ENCODE measurements around the gene HIF3A. TPM values are rescaled to one million over a fixed set of nuclear protein-coding genes. Genes with fewer than 3 reads are reported as not detected.

HIF3A gene
- total RNA-seq, 2 donors from 2014 or later: 41.6 to 71.9 TPM

GRCh38 chr19:46388311-46389095, 91.7 kb downstream of the HIF3A start:
- no peak overlapping the region for H3K27ac Mint-ChIP-seq
- H3K27me3 Mint-ChIP-seq (ENCODE audit: insufficient read depth): peaks cover 1% of the 10 kb centered on the region
- no peak for TF ChIP-seq CTCF (conservative IDR thresholded peaks at IDR 0.05)
- no peaks in the 10 kb centered on the region for H3K4me1 Mint-ChIP-seq
- 91 to 92% methylated on average over 17 to 25 of the region's 25 CpGs for WGBS, 2 experiments (ENCODE audit: insufficient coverage in 1 of 2, insufficient read length in 1 of 2)
- Histone ChIP-seq H3K9ac (ENCODE audit: extremely low read depth, low read length, poor library complexity, severe bottlenecking) (no peak overlapping the region), H3K27ac (ENCODE audit: low read depth, low read length) (no peak overlapping the region), H3K9me3 (ENCODE audit: control insufficient read depth, low read length) (no peaks in the 10 kb centered on the region), H3K36me3 (ENCODE audit: control insufficient read depth, insufficient read depth, low read length) (peaks cover 68% of the 10 kb centered on the region), H3K27me3 (ENCODE audit: control insufficient read depth, insufficient read depth, low read length, poor library complexity, severe bottlenecking) (no peaks in the 10 kb centered on the region), H3K4me1 (ENCODE audit: control insufficient read depth, insufficient read depth, low read length) (no peaks in the 10 kb centered on the region), H3K4me3 (ENCODE audit: low read length) (no peak overlapping the region)
- peaks cover 68% of the 10 kb centered on the region for H3K36me3 Mint-ChIP-seq (ENCODE audit: low read depth)
- DNase-seq: peak; percentile 37
- H3K4me3 Mint-ChIP-seq: no peak overlapping the region
- no peaks in the 10 kb centered on the region for H3K9me3 Mint-ChIP-seq

DNA sequence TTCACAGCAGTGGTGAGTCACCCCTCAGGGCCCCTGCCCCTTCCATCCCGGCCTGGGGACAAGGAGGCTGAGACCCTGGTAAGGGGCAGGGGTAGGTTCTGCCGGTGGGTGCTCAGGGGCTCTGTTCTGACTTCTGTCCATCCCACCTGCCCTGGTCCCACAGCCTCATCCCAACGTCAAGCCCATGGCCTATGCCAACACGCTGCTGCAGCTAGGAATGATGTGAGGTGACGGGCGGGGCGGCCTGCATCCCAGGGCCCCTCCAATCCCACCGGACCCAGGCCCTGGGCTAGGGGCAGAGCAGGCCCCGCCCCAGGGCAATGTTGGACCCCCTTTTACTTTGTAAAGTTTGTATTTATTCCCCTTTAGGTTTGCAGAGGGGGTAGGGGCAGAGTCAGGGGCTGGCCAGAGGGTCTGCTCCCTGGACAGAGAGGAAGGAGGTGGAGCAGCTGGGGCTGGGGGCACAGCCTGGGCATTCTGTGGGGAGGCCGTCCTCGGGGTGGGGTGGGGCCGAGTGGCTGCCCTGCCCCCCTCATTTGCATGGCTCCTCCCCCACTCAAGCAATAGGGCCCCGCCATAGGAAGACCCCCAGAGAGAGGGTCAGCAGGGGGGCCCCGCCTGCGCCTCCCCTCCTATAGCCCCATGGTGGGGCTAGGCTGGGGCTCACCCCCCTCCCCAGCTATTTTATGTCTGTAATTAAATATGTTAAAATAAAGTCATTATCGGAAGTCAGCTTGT, 93.4 kb downstream of the HIF3A start:
- Mint-ChIP-seq H3K27ac (no peak overlapping the region), H3K4me1 (no peaks in the 10 kb centered on the region), H3K9me3 (no peaks in the 10 kb centered on the region), H3K27me3 (ENCODE audit: insufficient read depth) (peaks cover 1% of the 10 kb centered on the region), H3K36me3 (ENCODE audit: low read depth) (peaks cover 52% of the 10 kb centered on the region), H3K4me3 (no peak overlapping the region)
- peak; percentile 47 for DNase-seq
- Histone ChIP-seq H3K4me3 (ENCODE audit: low read length) (no peak overlapping the region), H3K9ac (ENCODE audit: extremely low read depth, low read length, poor library complexity, severe bottlenecking) (no peak overlapping the region), H3K36me3 (ENCODE audit: control insufficient read depth, insufficient read depth, low read length) (peaks cover 50% of the 10 kb centered on the region), H3K27ac (ENCODE audit: low read depth, low read length) (no peak overlapping the region), H3K9me3 (ENCODE audit: control insufficient read depth, low read length) (no peaks in the 10 kb centered on the region), H3K4me1 (ENCODE audit: control insufficient read depth, insufficient read depth, low read length) (no peaks in the 10 kb centered on the region), H3K27me3 (ENCODE audit: control insufficient read depth, insufficient read depth, low read length, poor library complexity, severe bottlenecking) (no peaks in the 10 kb centered on the region)
- no peak for TF ChIP-seq CTCF (conservative IDR thresholded peaks at IDR 0.05)
- 95 to 100% methylated on average over 2 to 13 of the region's 16 CpGs for WGBS, 2 experiments (ENCODE audit: insufficient coverage in 1 of 2, insufficient read length in 1 of 2)

DNA sequence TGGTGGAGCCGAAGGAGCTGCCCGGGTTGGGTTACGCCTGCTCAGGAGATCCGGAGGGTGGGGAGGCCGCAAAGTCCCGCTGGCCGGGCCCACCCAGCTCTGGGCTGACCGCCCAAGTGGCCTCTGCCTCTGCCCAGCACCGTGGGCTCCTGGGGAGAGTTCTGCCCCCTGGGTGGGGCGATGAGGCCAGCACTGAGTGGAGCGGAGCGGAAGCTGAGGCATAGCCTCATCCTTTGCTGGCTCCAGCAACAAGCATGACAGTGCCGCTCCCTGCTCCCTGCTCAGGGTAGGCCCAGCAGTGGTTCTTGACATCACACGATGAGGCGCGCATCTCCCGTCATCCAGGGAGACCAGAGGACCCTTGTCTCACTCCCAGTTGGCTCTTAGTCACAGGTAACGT, 94.0 kb downstream of the HIF3A start:
- no peaks in the 10 kb centered on the region for H3K9me3 Mint-ChIP-seq
- no peak for DNase-seq
- H3K9ac ChIP-seq (ENCODE audit: extremely low read depth, low read length, poor library complexity, severe bottlenecking): no peak overlapping the region
- H3K27me3 ChIP-seq (ENCODE audit: control insufficient read depth, insufficient read depth, low read length, poor library complexity, severe bottlenecking): no peaks in the 10 kb centered on the region
- no peak overlapping the region for H3K4me3 ChIP-seq (ENCODE audit: low read length)
- H3K27ac Mint-ChIP-seq: no peak overlapping the region
- no peak for TF ChIP-seq CTCF (conservative IDR thresholded peaks at IDR 0.05)
- H3K27me3 Mint-ChIP-seq (ENCODE audit: insufficient read depth): peaks cover 1% of the 10 kb centered on the region
- H3K27ac ChIP-seq (ENCODE audit: low read depth, low read length): no peak overlapping the region
- no peak overlapping the region for H3K4me3 Mint-ChIP-seq
- H3K9me3 ChIP-seq (ENCODE audit: control insufficient read depth, low read length): no peaks in the 10 kb centered on the region
- 95 to 98% methylated on average over 9 to 18 of the region's 18 CpGs for WGBS, 2 experiments (ENCODE audit: insufficient coverage in 1 of 2, insufficient read length in 1 of 2)
- H3K36me3 ChIP-seq (ENCODE audit: control insufficient read depth, insufficient read depth, low read length): peaks cover 48% of the 10 kb centered on the region
- H3K4me1 Mint-ChIP-seq: no peaks in the 10 kb centered on the region
- H3K36me3 Mint-ChIP-seq (ENCODE audit: low read depth): peaks cover 50% of the 10 kb centered on the region
- H3K4me1 ChIP-seq (ENCODE audit: control insufficient read depth, insufficient read depth, low read length): no peaks in the 10 kb centered on the region

Data from endodermal cell (in vitro differentiated cells).